CD14-positive monocyte (primary cell): Measurements from ENCODE around the gene ADCY7. TPM values are rescaled to one million over a fixed set of nuclear protein-coding genes. Genes with fewer than 3 reads are reported as not detected.

Experiments
- DNase-seq, 3 donors: peaks; one replicate each; pipeline ENCODE4 v3.0.0-alpha.2; 2011 to 2022
- H2AFZ ChIP-seq: 2 replicates; pipeline ENCODE4 v1.6.0; 2012; ENCODE audit warnings: mild to moderate bottlenecking, low read depth, low read length, inconsistent platforms; ENCODE audit not compliant: insufficient read depth, poor library complexity, severe bottlenecking
- H3K27ac ChIP-seq, 2 donors: 1 replicate in 1 of 2; 2 replicates in 1 of 2; pipeline ENCODE4 v1.5.1; 2012 to 2013; ENCODE audit warnings: low read length in 2 of 2, control low read depth in 1 of 2, inconsistent platforms in 1 of 2, low read depth in 1 of 2, mild to moderate bottlenecking in 1 of 2
- H3K27me3 ChIP-seq, 2 donors: one replicate each; pipeline versions ENCODE4 v1.6.0 to v1.6.1; 2011 to 2013; ENCODE audit warnings: low read length in 2 of 2; ENCODE audit not compliant: control insufficient read depth in 2 of 2, insufficient read depth in 2 of 2
- H3K36me3 ChIP-seq, 2 donors: replicated peaks in 1 of 2; 1 replicate in 1 of 2; 2 replicates in 1 of 2; pipeline versions ENCODE4 v1.5.1 to v1.6.1; 2012 to 2013; ENCODE audit warnings: low read length in 2 of 2, control low read depth in 1 of 2, inconsistent platforms in 1 of 2, mild to moderate bottlenecking in 1 of 2; ENCODE audit not compliant: insufficient read depth in 2 of 2, control insufficient read depth in 1 of 2
- H3K4me1 ChIP-seq, 2 donors: 1 replicate in 1 of 2; 2 replicates in 1 of 2; pipeline versions ENCODE4 v1.5.1 to v1.6.1; 2012 to 2013; ENCODE audit warnings: low read length in 2 of 2, control low read depth in 1 of 2, inconsistent platforms in 1 of 2, mild to moderate bottlenecking in 1 of 2, moderate library complexity in 1 of 2; ENCODE audit not compliant: insufficient read depth in 2 of 2, control insufficient read depth in 1 of 2
- H3K4me2 ChIP-seq: replicated peaks from 2 replicates; pipeline ENCODE3; 2012; ENCODE audit warnings: low read length, moderate library complexity, mild to moderate bottlenecking; ENCODE audit not compliant: poor library complexity, severe bottlenecking; ENCODE audit errors: extremely low read depth
- H3K4me3 ChIP-seq, 3 experiments: fragments of 200-600 bp in 1 of 3; sonication (generic) in 1 of 3; replicated peaks in 1 of 3; 1 replicate in 2 of 3; 2 replicates in 1 of 3; pipeline ENCODE4 v1.5.1; 2011 to 2013; ENCODE audit warnings: low read length in 3 of 3, mild to moderate bottlenecking in 3 of 3, control low read depth in 2 of 3, low read depth in 2 of 3, inconsistent platforms in 1 of 3, moderate library complexity in 1 of 3
- H3K79me2 ChIP-seq: 2 replicates; pipeline ENCODE4 v1.6.0; 2012; ENCODE audit warnings: mild to moderate bottlenecking, control low read depth, inconsistent platforms, low read length, moderate library complexity; ENCODE audit not compliant: insufficient read depth
- H3K9ac ChIP-seq: 2 replicates; pipeline ENCODE4 v1.6.0; 2017; ENCODE audit warnings: low read length, mild to moderate bottlenecking; ENCODE audit not compliant: insufficient read depth, poor library complexity, severe bottlenecking
- H3K9me3 ChIP-seq, 2 donors: replicated peaks in 1 of 2; 1 replicate in 1 of 2; 2 replicates in 1 of 2; pipeline versions ENCODE4 v1.5.1 to v1.6.1; 2012 to 2013; ENCODE audit warnings: low read length in 2 of 2, control low read depth in 1 of 2; ENCODE audit not compliant: control insufficient read depth in 1 of 2, insufficient read depth in 1 of 2
- H4K20me1 ChIP-seq: 2 replicates; pipeline ENCODE4 v1.6.0; 2012; ENCODE audit warnings: mild to moderate bottlenecking, low read length, control low read depth, moderate library complexity; ENCODE audit not compliant: insufficient read depth
- H3K27ac Mint-ChIP-seq, 7 donors: one replicate each; pipeline ENCODE4 v1.8.0; 2020; ENCODE audit warnings: mild to moderate bottlenecking in 7 of 7, mixed read lengths in 7 of 7, moderate library complexity in 6 of 7, inconsistent platforms in 2 of 7
- H3K27me3 Mint-ChIP-seq, 3 donors: one replicate each; pipeline ENCODE4 v1.8.0; 2021 to 2022; ENCODE audit warnings: low read depth in 3 of 3, mild to moderate bottlenecking in 3 of 3, mixed read lengths in 3 of 3, moderate library complexity in 3 of 3, inconsistent platforms in 1 of 3
- H3K36me3 Mint-ChIP-seq, 2 donors: one replicate each; pipeline ENCODE4 v1.8.0; 2020; ENCODE audit warnings: mixed read lengths in 2 of 2, inconsistent platforms in 1 of 2, mild to moderate bottlenecking in 1 of 2
- H3K4me1 Mint-ChIP-seq: one replicate; pipeline ENCODE4 v1.8.0; 2020; ENCODE audit warnings: mild to moderate bottlenecking, mixed read lengths
- H3K4me3 Mint-ChIP-seq, 2 donors: one replicate each; pipeline ENCODE4 v1.8.0; 2020; ENCODE audit warnings: mild to moderate bottlenecking in 2 of 2, mixed read lengths in 2 of 2, moderate library complexity in 1 of 2
- H3K9me3 Mint-ChIP-seq, 7 donors: one replicate each; pipeline ENCODE4 v1.8.0; 2020 to 2022; ENCODE audit warnings: mixed read lengths in 7 of 7, mild to moderate bottlenecking in 6 of 7, moderate library complexity in 6 of 7, inconsistent platforms in 2 of 7
- WGBS: methylation state at CpG from one replicate; pipeline ENCODE4 v1.1.5; 2013; ENCODE audit warnings: missing lambda C conversion rate; ENCODE audit not compliant: insufficient coverage; 5-methylcytosine and 5-hydroxymethylcytosine counted together
- intact Hi-C, 2 donors: fragments of 100-400 bp; cut with micrococcal nuclease; formaldehyde crosslinking; loops; one replicate each; pipeline versions ENCODE4 v1.15.0 to v1.15.1; 2023
- polyA plus RNA-seq, 3 donors: library from polyadenylated mRNA; depleted of rRNA in 1 of 3; unstranded in 2 of 3; stranded (reverse) in 1 of 3; fragments of 300-500 nt in 2 of 3; fragments of >200 nt in 1 of 3; fragmentation: Illumina TruSeq in 2 of 3; gene quantifications; 1 replicate in 2 of 3; 2 replicates in 1 of 3; pipeline ENCODE4 v1.2.3, GENCODE V29; 2012 to 2021
- TF ChIP-seq, protein P1 (sequence below): fragments of 200-600 bp; IDR thresholded peaks from one replicate; pipeline ENCODE4 v1.8.0; 2022; ENCODE audit warnings: antibody characterized with exemption, mild to moderate bottlenecking

The ADCY7 gene
- polyA plus RNA-seq, 3 donors = 53.1 to 230 (median 91.5) TPM

DNA sequence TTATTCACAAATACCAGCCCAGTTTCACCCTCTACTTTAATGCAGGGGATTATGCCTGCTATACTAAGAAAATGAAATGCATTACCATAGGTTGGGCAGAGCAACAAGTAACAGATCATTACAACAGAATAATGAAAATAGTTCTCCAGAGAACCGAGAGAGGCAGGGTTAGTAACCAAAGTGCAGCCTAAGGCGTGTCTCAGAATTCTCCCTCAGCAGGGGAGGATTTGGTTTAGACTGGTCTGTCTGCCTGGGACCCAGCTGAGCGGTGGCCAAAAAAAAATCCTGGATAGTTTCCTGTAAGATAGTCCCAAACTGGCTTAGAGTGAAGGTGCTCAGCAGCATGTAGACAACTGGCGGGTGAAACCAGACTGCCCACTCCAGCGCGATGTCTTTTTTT, 30.8 kb upstream of the ADCY7 start:
- no peak overlapping the region for H3K9ac ChIP-seq
- no peaks in the 10 kb centered on the region for H3K79me2 ChIP-seq
- no peak for DNase-seq
- no peak overlapping the region for H3K4me2 ChIP-seq
- Mint-ChIP-seq H3K4me3 (no peak overlapping the region), H3K4me1 (no peaks in the 10 kb centered on the region), H3K27me3 (peaks cover 0 to 4% (median 0%) of the 10 kb centered on the region in 3 donors), H3K9me3 (peaks cover 0 to 1% (median 0%) of the 10 kb centered on the region in 7 donors), H3K27ac (no peak overlapping the region), H3K36me3 (peaks cover 8 to 12% of the 10 kb centered on the region in 2 donors)
- 100% methylated on average over 4 of the region's 6 CpGs for WGBS
- no peak overlapping the region for H3K4me3 ChIP-seq
- TF ChIP-seq, protein P1, sequence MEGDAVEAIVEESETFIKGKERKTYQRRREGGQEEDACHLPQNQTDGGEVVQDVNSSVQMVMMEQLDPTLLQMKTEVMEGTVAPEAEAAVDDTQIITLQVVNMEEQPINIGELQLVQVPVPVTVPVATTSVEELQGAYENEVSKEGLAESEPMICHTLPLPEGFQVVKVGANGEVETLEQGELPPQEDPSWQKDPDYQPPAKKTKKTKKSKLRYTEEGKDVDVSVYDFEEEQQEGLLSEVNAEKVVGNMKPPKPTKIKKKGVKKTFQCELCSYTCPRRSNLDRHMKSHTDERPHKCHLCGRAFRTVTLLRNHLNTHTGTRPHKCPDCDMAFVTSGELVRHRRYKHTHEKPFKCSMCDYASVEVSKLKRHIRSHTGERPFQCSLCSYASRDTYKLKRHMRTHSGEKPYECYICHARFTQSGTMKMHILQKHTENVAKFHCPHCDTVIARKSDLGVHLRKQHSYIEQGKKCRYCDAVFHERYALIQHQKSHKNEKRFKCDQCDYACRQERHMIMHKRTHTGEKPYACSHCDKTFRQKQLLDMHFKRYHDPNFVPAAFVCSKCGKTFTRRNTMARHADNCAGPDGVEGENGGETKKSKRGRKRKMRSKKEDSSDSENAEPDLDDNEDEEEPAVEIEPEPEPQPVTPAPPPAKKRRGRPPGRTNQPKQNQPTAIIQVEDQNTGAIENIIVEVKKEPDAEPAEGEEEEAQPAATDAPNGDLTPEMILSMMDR = no peak
- no peaks in the 10 kb centered on the region for H3K4me1 ChIP-seq
- H3K27me3 ChIP-seq = no peaks in the 10 kb centered on the region
- H4K20me1 ChIP-seq = no peaks in the 10 kb centered on the region
- peaks cover 4 to 16% of the 10 kb centered on the region in 2 donors for H3K36me3 ChIP-seq
- no peak overlapping the region for H3K27ac ChIP-seq
- H2AFZ ChIP-seq = no peak overlapping the region
- intact Hi-C loops = no loop called here
- H3K9me3 ChIP-seq = no peaks in the 10 kb centered on the region

DNA sequence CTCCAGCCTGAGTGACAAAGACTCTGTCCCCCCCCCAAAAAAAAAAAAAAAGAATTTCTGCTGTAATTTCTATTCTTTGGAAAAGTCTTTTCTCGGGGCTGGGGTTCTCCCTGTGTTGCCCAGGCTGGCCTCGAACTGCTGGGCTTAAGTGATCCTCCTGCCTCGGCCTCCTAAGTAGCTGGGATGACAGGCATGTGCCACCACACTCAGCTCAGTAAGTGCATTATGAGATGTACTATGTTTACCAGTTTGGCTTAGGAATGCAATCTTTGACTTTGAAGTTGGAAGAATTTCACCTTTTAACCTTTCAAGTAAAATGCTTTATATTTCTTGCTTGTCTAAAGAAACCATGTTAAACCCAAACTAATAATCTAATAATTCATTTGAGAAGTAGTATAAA, 28.0 kb upstream of the ADCY7 start:
- H4K20me1 ChIP-seq = no peaks in the 10 kb centered on the region
- Mint-ChIP-seq H3K27me3 (peaks cover 0 to 4% (median 1%) of the 10 kb centered on the region in 3 donors), H3K27ac (no peak overlapping the region), H3K36me3 (no peaks in the 10 kb centered on the region), H3K4me3 (no peak overlapping the region), H3K9me3 (peaks cover 0 to 1% (median 0%) of the 10 kb centered on the region in 7 donors), H3K4me1 (peaks cover 12% of the 10 kb centered on the region)
- no peak overlapping the region for H3K4me2 ChIP-seq
- no peaks in the 10 kb centered on the region for H3K36me3 ChIP-seq
- H3K79me2 ChIP-seq = no peaks in the 10 kb centered on the region
- no peaks in the 10 kb centered on the region for H3K9me3 ChIP-seq
- no peak for DNase-seq
- H3K4me1 ChIP-seq = peaks cover 11 to 12% of the 10 kb centered on the region in 2 donors
- H3K27ac ChIP-seq = no peak overlapping the region
- WGBS = no CpG with 5 or more reads among the region's 3 CpGs
- no peak overlapping the region for H3K9ac ChIP-seq
- no peak overlapping the region for H2AFZ ChIP-seq
- intact Hi-C loops = no loop called here
- TF ChIP-seq, protein P1 = no peak
- no peak overlapping the region for H3K4me3 ChIP-seq
- no peaks in the 10 kb centered on the region for H3K27me3 ChIP-seq
